ENCODE measurements around the gene KIF12.

The KIF12 gene

GRCh38 chr9:114134827-114135396 lies 35.8 kb upstream of the KIF12 start:
- TF ChIP-seq, protein P1, sequence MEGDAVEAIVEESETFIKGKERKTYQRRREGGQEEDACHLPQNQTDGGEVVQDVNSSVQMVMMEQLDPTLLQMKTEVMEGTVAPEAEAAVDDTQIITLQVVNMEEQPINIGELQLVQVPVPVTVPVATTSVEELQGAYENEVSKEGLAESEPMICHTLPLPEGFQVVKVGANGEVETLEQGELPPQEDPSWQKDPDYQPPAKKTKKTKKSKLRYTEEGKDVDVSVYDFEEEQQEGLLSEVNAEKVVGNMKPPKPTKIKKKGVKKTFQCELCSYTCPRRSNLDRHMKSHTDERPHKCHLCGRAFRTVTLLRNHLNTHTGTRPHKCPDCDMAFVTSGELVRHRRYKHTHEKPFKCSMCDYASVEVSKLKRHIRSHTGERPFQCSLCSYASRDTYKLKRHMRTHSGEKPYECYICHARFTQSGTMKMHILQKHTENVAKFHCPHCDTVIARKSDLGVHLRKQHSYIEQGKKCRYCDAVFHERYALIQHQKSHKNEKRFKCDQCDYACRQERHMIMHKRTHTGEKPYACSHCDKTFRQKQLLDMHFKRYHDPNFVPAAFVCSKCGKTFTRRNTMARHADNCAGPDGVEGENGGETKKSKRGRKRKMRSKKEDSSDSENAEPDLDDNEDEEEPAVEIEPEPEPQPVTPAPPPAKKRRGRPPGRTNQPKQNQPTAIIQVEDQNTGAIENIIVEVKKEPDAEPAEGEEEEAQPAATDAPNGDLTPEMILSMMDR (IDR thresholded peaks at IDR 0.05; ENCODE audit: poor library complexity, severe bottlenecking): no peak

GRCh38 chr9:114132550-114132918 lies 33.4 kb upstream of the KIF12 start:
- Histone ChIP-seq H3K9me3 (ENCODE audit: severe bottlenecking) (no peaks in the 10 kb centered on the region), H3K27me3 (ENCODE audit: insufficient read depth, poor library complexity, severe bottlenecking) (no peaks in the 10 kb centered on the region)
- no peak for DNase-seq (ENCODE audit: low spot score)

More at GRCh38 chr9:114134827-114135396, 35.8 kb upstream of the KIF12 start:
- H3K4me3 ChIP-seq (ENCODE audit: severe bottlenecking): no peak overlapping the region
- H3K36me3 ChIP-seq (ENCODE audit: low read depth): no peaks in the 10 kb centered on the region
- no peaks in the 10 kb centered on the region for H3K4me1 ChIP-seq (ENCODE audit: insufficient read depth, poor library complexity, severe bottlenecking)
- ATAC-seq (ENCODE audit: low read depth) (no peak; the same call in 2 of the 3 replicates), DNase-seq (ENCODE audit: low spot score) (no peak)
- H3K27me3 ChIP-seq (ENCODE audit: insufficient read depth, poor library complexity, severe bottlenecking): no peaks in the 10 kb centered on the region
- no peaks in the 10 kb centered on the region for H3K9me3 ChIP-seq (ENCODE audit: severe bottlenecking)
- H3K27ac ChIP-seq (ENCODE audit: poor library complexity, severe bottlenecking): no peak overlapping the region

DNA sequence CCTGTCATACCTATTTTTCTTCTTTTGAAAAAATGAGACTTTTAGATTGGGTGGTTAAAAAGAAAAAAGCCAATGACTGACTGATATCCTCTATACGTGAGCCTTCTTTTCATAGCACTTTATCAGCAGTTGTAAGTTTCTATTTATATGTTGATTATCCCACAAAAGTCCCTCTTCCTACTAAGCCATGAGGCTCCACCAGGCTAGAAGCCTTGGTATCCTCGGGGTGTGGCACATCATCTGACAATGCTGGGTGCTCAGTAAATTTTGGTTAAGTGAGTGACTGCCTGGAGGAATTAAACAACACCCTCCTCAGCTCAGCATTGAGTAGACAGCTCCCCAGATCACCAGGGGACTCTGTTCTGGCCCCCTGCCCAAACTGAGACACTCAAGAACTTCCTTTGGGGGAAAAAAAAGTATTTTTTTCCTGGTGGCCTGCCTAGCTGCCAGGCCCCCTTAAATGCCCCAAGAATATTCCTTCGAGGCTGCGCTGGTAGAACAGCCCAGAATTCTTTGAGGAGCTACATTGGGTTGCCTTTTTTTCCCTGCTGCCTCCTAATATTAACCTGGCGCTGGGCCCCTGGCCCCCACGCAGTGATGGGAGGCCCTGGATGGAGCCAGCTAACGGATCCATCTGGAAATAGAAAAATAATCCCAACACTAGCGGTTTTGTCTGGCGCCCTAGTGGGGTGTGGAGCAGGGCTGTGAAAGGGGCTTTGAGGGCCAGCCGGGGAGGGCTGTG lies 32.9 kb upstream of the KIF12 start:
- Histone ChIP-seq H3K36me3 (ENCODE audit: low read depth) (no peaks in the 10 kb centered on the region), H3K9me3 (ENCODE audit: severe bottlenecking) (no peaks in the 10 kb centered on the region), H3K4me3 (ENCODE audit: severe bottlenecking) (no peak overlapping the region), H3K4me1 (ENCODE audit: insufficient read depth, poor library complexity, severe bottlenecking) (no peaks in the 10 kb centered on the region), H3K27ac (ENCODE audit: poor library complexity, severe bottlenecking) (no peak overlapping the region), H3K27me3 (ENCODE audit: insufficient read depth, poor library complexity, severe bottlenecking) (no peaks in the 10 kb centered on the region)
- ATAC-seq (ENCODE audit: low read depth) (no peak), DNase-seq (ENCODE audit: low spot score) (no peak)
- TF ChIP-seq, protein P1 (IDR thresholded peaks at IDR 0.05; ENCODE audit: poor library complexity, severe bottlenecking): no peak

More at GRCh38 chr9:114132550-114132918, 33.4 kb upstream of the KIF12 start:
- no peak overlapping the region for H3K4me3 ChIP-seq (ENCODE audit: severe bottlenecking)
- ATAC-seq (ENCODE audit: low read depth): no peak
- TF ChIP-seq, protein P1 (IDR thresholded peaks at IDR 0.05; ENCODE audit: poor library complexity, severe bottlenecking): no peak
- H3K4me1 ChIP-seq (ENCODE audit: insufficient read depth, poor library complexity, severe bottlenecking): no peaks in the 10 kb centered on the region
- H3K36me3 ChIP-seq (ENCODE audit: low read depth): no peaks in the 10 kb centered on the region
- H3K27ac ChIP-seq (ENCODE audit: poor library complexity, severe bottlenecking): no peak overlapping the region

DNA sequence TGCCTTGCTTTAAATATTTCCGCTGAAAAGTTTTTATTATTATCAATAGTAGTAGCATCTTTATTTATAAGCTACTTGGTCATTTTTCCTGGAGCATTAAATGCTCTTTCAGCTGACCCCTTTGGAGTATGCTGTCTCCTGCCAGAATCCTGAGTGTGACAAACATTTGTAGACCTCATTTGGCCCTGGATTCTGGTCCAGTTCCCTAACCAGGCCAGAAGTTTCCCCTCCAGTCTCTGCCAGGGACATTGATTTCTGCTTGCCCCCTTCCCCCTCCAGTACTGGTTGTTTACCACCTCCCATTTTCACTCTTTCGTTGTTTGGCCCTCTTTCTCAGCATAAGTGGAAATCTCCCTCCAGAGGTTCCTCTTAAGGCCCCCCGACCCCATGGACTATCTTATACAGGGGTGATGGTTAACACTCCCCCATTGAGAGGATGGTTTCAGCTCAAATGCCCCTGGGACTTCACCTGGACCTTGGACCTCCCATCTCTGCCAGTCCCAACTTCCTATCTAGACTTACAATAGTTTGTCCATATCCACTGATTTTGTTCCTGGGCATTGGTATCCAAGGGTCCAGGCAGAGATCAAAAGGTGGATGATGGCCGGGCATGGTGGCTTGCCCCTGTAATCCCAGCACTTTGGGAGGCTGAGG lies 31.7 kb upstream of the KIF12 start:
- no peak overlapping the region for H3K27ac ChIP-seq (ENCODE audit: poor library complexity, severe bottlenecking)
- H3K4me3 ChIP-seq (ENCODE audit: severe bottlenecking): no peak overlapping the region
- H3K4me1 ChIP-seq (ENCODE audit: insufficient read depth, poor library complexity, severe bottlenecking): no peaks in the 10 kb centered on the region
- H3K36me3 ChIP-seq (ENCODE audit: low read depth): no peaks in the 10 kb centered on the region
- H3K9me3 ChIP-seq (ENCODE audit: severe bottlenecking): no peaks in the 10 kb centered on the region
- no peak for DNase-seq (ENCODE audit: low spot score)
- ATAC-seq (ENCODE audit: low read depth): no peak
- H3K27me3 ChIP-seq (ENCODE audit: insufficient read depth, poor library complexity, severe bottlenecking): no peaks in the 10 kb centered on the region
- TF ChIP-seq, protein P1 (IDR thresholded peaks at IDR 0.05; ENCODE audit: poor library complexity, severe bottlenecking): no peak

All from RWPE2 (cell line).